ENCODE measurements around the gene ITGAD. TPM values are rescaled to one million over a fixed set of nuclear protein-coding genes. Genes with fewer than 3 reads are reported as not detected.

Gene ITGAD
- polyA plus RNA-seq, 2 of the 4 experiments (the other 2 are of a cell fraction), result not detected

GRCh38 chr16:31347445-31347844 is 45.7 kb upstream of the ITGAD start:
- Histone ChIP-seq H3K4me3 (no peak overlapping the region), H3K27ac (no peak overlapping the region), H3K9me3 (no peaks in the 10 kb centered on the region), H3K4me1 (no peaks in the 10 kb centered on the region), H3K4me2 (no peak overlapping the region)
- ChIA-PET CTCF (interaction anchor here (1.9 kb wide), 1 partner anchor 36 kb away, joined by 4 read pairs; no protein-coding TSS in a partner anchor), POLR2A (no interaction called here)
- 63% methylated on average over 5 of the region's 5 CpGs for WGBS (ENCODE audit: missing lambda C conversion rate)
- no peak for ATAC-seq
- TF ChIP-seq HOXB13 (CRISPR knock-in tag; IDR thresholded peaks at IDR 0.05; ENCODE audit: low read depth), result no peak
- TF ChIP-seq FOSL2 (IDR thresholded peaks at IDR 0.05), result no peak
- TF ChIP-seq FOSL2 (CRISPR knock-in tag; IDR thresholded peaks at IDR 0.05), result peak; percentile 8; the same call in 1 of the 2 replicates
- DNase-seq (ENCODE audit: low read depth in 1 of 2, low spot score in 1 of 2), result no peak
- no peak for FAIRE-seq

GRCh38 chr16:31348579-31348978 is 44.6 kb upstream of the ITGAD start:
- ATAC-seq, result peak in 1 of 2 experiments; percentile 40; a peak in 1 of 6 replicates
- H3K9me3 ChIP-seq, result no peaks in the 10 kb centered on the region
- CTCF ChIA-PET, result interaction anchor here (1.9 kb wide), 1 partner anchor 34 kb away, joined by 4 read pairs; no protein-coding TSS in a partner anchor
- no peak overlapping the region for H3K27ac ChIP-seq
- no peak for TF ChIP-seq TP53 (CRISPR knock-in tag; IDR thresholded peaks at IDR 0.05)
- TF ChIP-seq JUN (IDR thresholded peaks at IDR 0.05), result no peak
- no peak for TF ChIP-seq SMC3 (IDR thresholded peaks at IDR 0.05)
- no peak for TF ChIP-seq GATA3 (IDR thresholded peaks at IDR 0.05; ENCODE audit: borderline replicate concordance)
- WGBS (ENCODE audit: missing lambda C conversion rate), result 4% methylated on average over 3 of the region's 3 CpGs
- H3K4me3 ChIP-seq, result no peak overlapping the region
- H3K4me1 ChIP-seq, result no peaks in the 10 kb centered on the region
- H3K4me2 ChIP-seq, result no peak overlapping the region
- DNase-seq (ENCODE audit: low read depth in 1 of 2, low spot score in 1 of 2), result no peak
- POLR2A ChIA-PET, result no interaction called here
- no peak for FAIRE-seq

GRCh38 chr16:31350275-31351005 is 42.7 kb upstream of the ITGAD start:
- FAIRE-seq, result no peak
- TF ChIP-seq JUNB (IDR thresholded peaks at IDR 0.05), result no peak
- 0 out of 2 replicates have a peak, but pooled peaks have one; percentile 40 for TF ChIP-seq KDM1A (IDR thresholded peaks at IDR 0.05; ENCODE audit: low read depth)
- TF ChIP-seq EHMT2 (IDR thresholded peaks at IDR 0.05; ENCODE audit: low read depth), result no peak
- TF ChIP-seq HEYL (CRISPR knock-in tag; IDR thresholded peaks at IDR 0.05), result no peak

GRCh38 chr16:31351246-31351941 is 41.7 kb upstream of the ITGAD start:
- H3K9me3 ChIP-seq, result no peaks in the 10 kb centered on the region
- H3K4me2 ChIP-seq, result 0 out of 3 replicates have a peak overlapping the region, but pooled peaks have one; percentile 6
- 59% methylated on average over 19 of the region's 19 CpGs for WGBS (ENCODE audit: missing lambda C conversion rate)
- H3K27ac ChIP-seq, result 0 out of 6 replicates have a peak overlapping the region, but pooled peaks of 1 of the 2 experiments have one; percentile 12
- ChIA-PET POLR2A (no interaction called here), CTCF (interaction anchor here (0.8 kb wide), 1 partner anchor 34 kb away, joined by 3 read pairs; no protein-coding TSS in a partner anchor)
- DNase-seq (ENCODE audit: low read depth in 1 of 2, low spot score in 1 of 2) (no peak), ATAC-seq (no peak), FAIRE-seq (no peak)
- no peak overlapping the region for H3K4me3 ChIP-seq
- TF ChIP-seq RNF2 (IDR thresholded peaks at IDR 0.05; ENCODE audit: borderline replicate concordance, low read depth) (no peak), SREBF2 (IDR thresholded peaks at IDR 0.05) (no peak), BCL3 (IDR thresholded peaks at IDR 0.05) (no peak), HDAC2 (IDR thresholded peaks at IDR 0.05) (no peak), HOXA7 (CRISPR knock-in tag; IDR thresholded peaks at IDR 0.05) (no peak), PBX3 (IDR thresholded peaks at IDR 0.05) (no peak), CHD4 (IDR thresholded peaks at IDR 0.05; ENCODE audit: borderline replicate concordance) (no peak), HOXB13 (CRISPR knock-in tag; IDR thresholded peaks at IDR 0.05; ENCODE audit: low read depth) (no peak), JUNB (IDR thresholded peaks at IDR 0.05) (no peak), ZNF302 (CRISPR knock-in tag; IDR thresholded peaks at IDR 0.05) (no peak), BHLHE40 (IDR thresholded peaks at IDR 0.05; ENCODE audit: low read depth, low read length) (no peak), CBX2 (IDR thresholded peaks at IDR 0.05; ENCODE audit: borderline replicate concordance, low read depth) (no peak)
- peaks cover 12% of the 10 kb centered on the region for H3K4me1 ChIP-seq

More at GRCh38 chr16:31350275-31351005, 42.7 kb upstream of the ITGAD start:
- DNase-seq (ENCODE audit: low read depth in 1 of 2, low spot score in 1 of 2) (no peak), ATAC-seq (no peak)
- WGBS (ENCODE audit: missing lambda C conversion rate), result 41% methylated on average over 12 of the region's 12 CpGs
- H3K9me3 ChIP-seq, result no peaks in the 10 kb centered on the region
- no peak overlapping the region for H3K4me3 ChIP-seq
- POLR2A ChIA-PET, result no interaction called here
- no peak overlapping the region for H3K27ac ChIP-seq
- CTCF ChIA-PET, result interaction anchor here (0.8 kb wide), 1 partner anchor 35 kb away, joined by 3 read pairs; no protein-coding TSS in a partner anchor
- peaks cover 11% of the 10 kb centered on the region for H3K4me1 ChIP-seq
- no peak overlapping the region for H3K4me2 ChIP-seq
